ENCODE measurements around the gene SLC27A3. TPM values are rescaled to one million over a fixed set of nuclear protein-coding genes. Genes with fewer than 3 reads are reported as not detected.

Gene SLC27A3
- polyA plus RNA-seq, 3 donors = 84.5 to 123 (median 118) TPM

- Histone ChIP-seq H4K20me1 (ENCODE audit: insufficient read depth, low read length) (no peaks in the 10 kb centered on the region), H3K36me3 (replicated peaks in 1 of 2; ENCODE audit: control insufficient read depth in 1 of 2, insufficient read depth in 2 of 2, low read length in 2 of 2) (peaks cover 61 to 84% of the 10 kb centered on the region in 2 donors), H3K4me1 (ENCODE audit: control insufficient read depth in 1 of 2, insufficient read depth in 2 of 2, low read length in 2 of 2) (peaks cover 11 to 19% of the 10 kb centered on the region in 2 donors), H3K27ac (ENCODE audit: low read depth in 1 of 2, low read length in 2 of 2) (peak overlapping the region in 1 of 2 donors; percentile 75), H3K79me2 (ENCODE audit: insufficient read depth, low read length) (no peaks in the 10 kb centered on the region), H2AFZ (ENCODE audit: insufficient read depth, low read depth, low read length, poor library complexity, severe bottlenecking) (no peak overlapping the region), H3K27me3 (ENCODE audit: control insufficient read depth in 2 of 2, insufficient read depth in 2 of 2, low read length in 2 of 2) (no peaks in the 10 kb centered on the region), H3K4me3 (replicated peaks in 1 of 3; ENCODE audit: low read depth in 2 of 3, low read length in 3 of 3) (no peak overlapping the region), H3K9me3 (replicated peaks in 1 of 2; ENCODE audit: control insufficient read depth in 1 of 2, insufficient read depth in 1 of 2, low read length in 2 of 2) (no peaks in the 10 kb centered on the region), H3K4me2 (replicated peaks; ENCODE audit: extremely low read depth, low read length, poor library complexity, severe bottlenecking) (no peak overlapping the region), H3K9ac (ENCODE audit: insufficient read depth, low read length, poor library complexity, severe bottlenecking) (no peak overlapping the region)
- no peak for TF ChIP-seq CTCF (IDR thresholded peaks at IDR 0.05)
- Mint-ChIP-seq H3K9me3 (no peaks in the 10 kb centered on the region), H3K4me3 (no peak overlapping the region), H3K27me3 (ENCODE audit: low read depth in 3 of 3) (peaks cover 0 to 4% (median 0%) of the 10 kb centered on the region in 3 donors), H3K27ac (peak overlapping the region in 3 of 7 donors; percentile 25 to 85 (median 38)), H3K4me1 (peaks cover 29% of the 10 kb centered on the region), H3K36me3 (peaks cover 63 to 82% of the 10 kb centered on the region in 2 donors)
- DNase-seq = no peak
- 100% methylated on average over 1 of the region's 2 CpGs for WGBS (ENCODE audit: insufficient coverage)
- intact Hi-C loops (cut with micrococcal nuclease) = loop anchor here in 1 of 2 donors (10.0 kb wide), 1 partner anchor 227 kb away; no protein-coding TSS in a partner anchor
Observed at GRCh38 chr1:153741986-153742385, 33.2 kb upstream of the SLC27A3 start.

GRCh38 chr1:153742411-153743142, 32.6 kb upstream of the SLC27A3 start:
- H3K9ac ChIP-seq (ENCODE audit: insufficient read depth, low read length, poor library complexity, severe bottlenecking) = peak overlapping the region; percentile 13
- H3K4me2 ChIP-seq (replicated peaks; ENCODE audit: extremely low read depth, low read length, poor library complexity, severe bottlenecking) = no peak overlapping the region
- H2AFZ ChIP-seq (ENCODE audit: insufficient read depth, low read depth, low read length, poor library complexity, severe bottlenecking) = no peak overlapping the region
- no peaks in the 10 kb centered on the region for H3K27me3 ChIP-seq (ENCODE audit: control insufficient read depth in 2 of 2, insufficient read depth in 2 of 2, low read length in 2 of 2)
- no peaks in the 10 kb centered on the region for H4K20me1 ChIP-seq (ENCODE audit: insufficient read depth, low read length)
- no peak overlapping the region for H3K4me3 ChIP-seq (replicated peaks in 1 of 3; ENCODE audit: low read depth in 2 of 3, low read length in 3 of 3)
- no peak for TF ChIP-seq CTCF (IDR thresholded peaks at IDR 0.05)
- Mint-ChIP-seq H3K4me3 (no peak overlapping the region), H3K27ac (peak overlapping the region; percentile 38 to 85 (median 83)), H3K4me1 (peaks cover 29% of the 10 kb centered on the region), H3K9me3 (no peaks in the 10 kb centered on the region), H3K36me3 (peaks cover 67 to 86% of the 10 kb centered on the region in 2 donors), H3K27me3 (ENCODE audit: low read depth in 3 of 3) (peaks cover 0 to 4% (median 0%) of the 10 kb centered on the region in 3 donors)
- H3K9me3 ChIP-seq (replicated peaks in 1 of 2; ENCODE audit: control insufficient read depth in 1 of 2, insufficient read depth in 1 of 2, low read length in 2 of 2) = no peaks in the 10 kb centered on the region
- peaks cover 67 to 86% of the 10 kb centered on the region in 2 donors for H3K36me3 ChIP-seq (replicated peaks in 1 of 2; ENCODE audit: control insufficient read depth in 1 of 2, insufficient read depth in 2 of 2, low read length in 2 of 2)
- no peaks in the 10 kb centered on the region for H3K79me2 ChIP-seq (ENCODE audit: insufficient read depth, low read length)
- peaks cover 11 to 19% of the 10 kb centered on the region in 2 donors for H3K4me1 ChIP-seq (ENCODE audit: control insufficient read depth in 1 of 2, insufficient read depth in 2 of 2, low read length in 2 of 2)
- 40% methylated on average over 1 of the region's 5 CpGs for WGBS (ENCODE audit: insufficient coverage)
- peak; percentile 31 to 60 (median 33) for DNase-seq
- H3K27ac ChIP-seq (ENCODE audit: low read depth in 1 of 2, low read length in 2 of 2) = peak overlapping the region in 1 of 2 donors; percentile 75
- intact Hi-C loops (cut with micrococcal nuclease) = loop anchor here in 1 of 2 donors (10.0 kb wide), 1 partner anchor 228 kb away; no protein-coding TSS in a partner anchor
